Skeletal muscle tissue (tissue), 4 donors: ENCODE results near the gene ITGAD. TPM values are rescaled to one million over a fixed set of nuclear protein-coding genes. Genes with fewer than 3 reads are reported as not detected.

ENCODE experiments used
- H3K27ac ChIP-seq: one replicate; pipeline ENCODE4 v1.7.0; 2013; ENCODE audit warnings: mild to moderate bottlenecking, low read depth, low read length, inconsistent platforms
- H3K27me3 ChIP-seq, 3 donors: one replicate each; pipeline ENCODE4 v1.7.0; 2013; ENCODE audit warnings: low read length in 3 of 3; ENCODE audit not compliant: control insufficient read depth in 3 of 3, insufficient read depth in 3 of 3
- H3K36me3 ChIP-seq, 3 donors: one replicate each; pipeline ENCODE4 v1.7.0; 2013; ENCODE audit warnings: low read length in 3 of 3; ENCODE audit not compliant: control insufficient read depth in 3 of 3, insufficient read depth in 3 of 3
- H3K4me1 ChIP-seq, 3 donors: one replicate each; pipeline ENCODE4 v1.7.0; 2013; ENCODE audit warnings: low read length in 3 of 3, mild to moderate bottlenecking in 3 of 3; ENCODE audit not compliant: control insufficient read depth in 3 of 3, insufficient read depth in 3 of 3
- H3K4me3 ChIP-seq, 3 donors: one replicate each; pipeline ENCODE4 v1.7.0; 2013; ENCODE audit warnings: low read length in 3 of 3
- H3K9ac ChIP-seq, 3 donors: one replicate each; pipeline ENCODE4 v1.7.0; 2013; ENCODE audit warnings: low read length in 3 of 3, mild to moderate bottlenecking in 3 of 3, moderate library complexity in 2 of 3, low read depth in 1 of 3
- H3K9me3 ChIP-seq, 3 donors: one replicate each; pipeline ENCODE4 v1.7.0; 2013; ENCODE audit warnings: low read length in 3 of 3; ENCODE audit not compliant: control insufficient read depth in 3 of 3
- total RNA-seq: library from RNA; depleted of rRNA; stranded (reverse); fragments of >200 nt; gene quantifications from one replicate; pipeline ENCODE4 v1.2.3, GENCODE V29; 2014
- donor health status: Osteomylitis.

ITGAD gene
- total RNA-seq: under 0.01 TPM

DNA sequence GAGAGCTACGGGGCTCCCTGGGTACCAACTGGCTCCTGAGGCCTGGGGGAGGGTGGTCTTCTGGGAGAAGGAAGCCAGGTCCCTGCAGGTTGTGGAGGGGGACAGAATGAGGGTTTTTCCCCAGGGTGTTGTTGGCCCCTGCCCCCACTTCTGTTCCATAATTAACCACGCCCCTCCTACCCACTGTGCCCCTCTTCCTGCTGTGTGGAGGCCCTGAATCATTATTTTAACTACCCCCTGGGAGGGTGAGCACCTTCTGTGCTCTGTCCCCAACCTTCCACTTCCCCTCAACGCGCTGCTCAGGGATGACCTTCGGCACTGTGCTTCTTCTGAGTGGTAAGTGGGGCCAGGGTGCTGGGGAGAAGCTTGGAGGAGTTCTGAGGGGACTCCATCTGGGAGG is at the start of gene ITGAD:
Gene ITGAD, plus strand, starts transcription at position 280 of the 400 bp plus-strand sequence. Its CDS starts 26 bp downstream, at position 306.
- no peaks in the 10 kb centered on the region for H3K36me3 ChIP-seq
- H3K9ac ChIP-seq: no peak within 1 kb of the TSS
- no peaks in the 10 kb centered on the region for H3K9me3 ChIP-seq
- no peaks in the 10 kb centered on the region for H3K4me1 ChIP-seq
- H3K4me3 ChIP-seq: no peak within 1 kb of the TSS
- peaks cover 0 to 13% (median 10%) of the 10 kb centered on the region in 3 donors for H3K27me3 ChIP-seq
- no peak within 1 kb of the TSS for H3K27ac ChIP-seq

DNA sequence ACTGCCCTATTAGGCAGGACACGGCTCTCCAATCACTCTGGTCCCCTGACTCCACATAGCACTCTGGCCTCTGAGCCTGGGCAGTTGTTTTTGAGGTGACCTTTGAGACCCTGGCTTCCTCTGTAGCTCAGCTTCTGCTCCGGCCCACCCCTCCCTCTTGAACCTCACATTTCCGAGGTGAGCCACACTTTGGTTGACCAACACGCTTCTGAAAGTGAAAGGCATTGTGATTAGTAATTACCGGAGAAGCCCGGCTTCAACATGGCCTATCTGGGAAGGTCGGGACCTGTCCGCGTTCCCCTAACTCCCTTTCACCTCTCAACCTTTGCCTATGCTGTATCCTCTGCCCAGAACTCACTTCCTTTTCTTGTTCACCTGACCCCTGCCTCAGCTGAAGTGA is 48.4 kb upstream of the ITGAD start:
- H3K27me3 ChIP-seq: no peaks in the 10 kb centered on the region
- no peak overlapping the region for H3K27ac ChIP-seq
- no peak overlapping the region for H3K4me3 ChIP-seq
- no peaks in the 10 kb centered on the region for H3K4me1 ChIP-seq
- H3K36me3 ChIP-seq: no peaks in the 10 kb centered on the region
- no peaks in the 10 kb centered on the region for H3K9me3 ChIP-seq
- no peak overlapping the region for H3K9ac ChIP-seq

DNA sequence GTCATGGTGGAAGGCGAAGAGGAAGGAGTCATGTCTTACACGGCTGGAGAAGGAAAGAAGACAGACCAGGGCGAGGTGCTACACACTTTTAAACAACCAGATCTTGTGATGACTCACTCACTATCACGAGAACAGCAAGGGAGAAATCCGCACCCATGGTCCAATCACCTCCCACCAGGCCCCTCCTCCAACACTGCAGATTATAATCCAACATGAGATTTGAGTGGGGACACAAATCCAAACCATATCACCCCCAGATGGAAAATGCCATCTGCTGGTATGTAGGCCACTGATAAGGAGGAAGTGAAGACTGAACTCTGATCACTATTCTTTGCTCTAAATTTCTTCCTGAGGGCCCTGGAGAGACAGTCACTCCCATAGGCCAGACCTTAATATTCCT is 45.7 kb upstream of the ITGAD start:
- no peaks in the 10 kb centered on the region for H3K9me3 ChIP-seq
- H3K9ac ChIP-seq: no peak overlapping the region
- no peak overlapping the region for H3K4me3 ChIP-seq
- peaks cover 0 to 2% (median 0%) of the 10 kb centered on the region in 3 donors for H3K27me3 ChIP-seq
- H3K36me3 ChIP-seq: no peaks in the 10 kb centered on the region
- H3K4me1 ChIP-seq: no peaks in the 10 kb centered on the region
- no peak overlapping the region for H3K27ac ChIP-seq

DNA sequence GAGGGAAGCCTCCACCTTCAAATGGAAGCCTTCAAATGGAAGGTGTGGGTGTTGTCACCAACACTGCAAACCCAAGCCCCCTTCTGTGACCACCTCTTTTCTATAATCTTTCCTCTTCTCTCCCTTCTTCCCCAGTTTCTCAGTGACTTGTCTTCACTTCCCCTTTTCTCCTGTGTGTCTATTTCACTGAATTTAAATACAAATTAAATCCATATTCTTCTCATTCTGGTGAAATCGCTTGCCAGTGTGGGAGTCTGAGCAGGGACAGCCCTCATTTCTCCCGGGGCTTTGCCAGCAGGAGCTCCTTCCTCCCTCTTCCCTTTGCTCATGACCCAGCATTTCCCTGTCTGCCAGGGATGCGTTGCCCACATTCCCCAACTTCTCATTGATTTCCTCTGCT is 44.6 kb upstream of the ITGAD start:
- Histone ChIP-seq H3K36me3 (no peaks in the 10 kb centered on the region), H3K4me3 (no peak overlapping the region), H3K9ac (no peak overlapping the region), H3K9me3 (no peaks in the 10 kb centered on the region), H3K4me1 (no peaks in the 10 kb centered on the region), H3K27ac (no peak overlapping the region), H3K27me3 (peaks cover 0 to 2% (median 0%) of the 10 kb centered on the region in 3 donors)

DNA sequence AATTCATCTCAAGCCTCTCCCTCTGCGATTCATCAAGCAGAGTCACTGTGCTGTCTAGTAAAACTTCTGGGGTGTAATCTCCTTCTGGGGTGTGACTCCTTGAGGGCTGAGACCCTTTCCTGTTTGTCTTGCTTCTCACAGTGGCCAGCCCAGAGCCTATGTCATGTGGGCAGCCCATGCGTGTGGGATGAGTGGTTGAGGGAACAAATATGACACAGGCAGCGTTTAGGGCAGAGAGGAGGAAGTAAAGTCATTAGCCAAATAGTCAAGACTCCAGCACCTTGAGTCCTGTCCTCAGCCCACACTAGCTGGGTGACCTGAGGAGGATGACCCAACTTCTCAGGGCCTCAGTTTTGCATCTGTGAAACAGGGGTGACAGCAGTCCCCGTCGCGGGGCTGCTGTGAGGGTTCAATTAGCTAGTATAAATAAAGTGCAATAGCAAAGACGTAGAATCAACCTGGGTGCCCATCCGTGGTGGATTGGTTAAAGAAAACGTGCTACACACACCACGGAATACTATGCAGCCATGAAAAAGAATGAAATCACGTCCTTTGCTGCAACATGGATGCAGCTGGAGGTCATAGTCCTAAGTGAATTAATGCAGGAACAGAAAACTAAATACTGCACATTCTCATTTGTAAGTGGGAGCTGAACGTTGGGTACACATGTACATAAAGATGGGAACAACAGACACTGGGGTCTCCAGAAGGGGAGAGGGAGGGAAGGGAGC is 42.7 kb upstream of the ITGAD start:
- no peaks in the 10 kb centered on the region for H3K9me3 ChIP-seq
- no peak overlapping the region for H3K9ac ChIP-seq
- H3K36me3 ChIP-seq: no peaks in the 10 kb centered on the region
- peaks cover 0 to 2% (median 0%) of the 10 kb centered on the region in 3 donors for H3K27me3 ChIP-seq
- H3K4me3 ChIP-seq: no peak overlapping the region
- no peaks in the 10 kb centered on the region for H3K4me1 ChIP-seq
- H3K27ac ChIP-seq: no peak overlapping the region

DNA sequence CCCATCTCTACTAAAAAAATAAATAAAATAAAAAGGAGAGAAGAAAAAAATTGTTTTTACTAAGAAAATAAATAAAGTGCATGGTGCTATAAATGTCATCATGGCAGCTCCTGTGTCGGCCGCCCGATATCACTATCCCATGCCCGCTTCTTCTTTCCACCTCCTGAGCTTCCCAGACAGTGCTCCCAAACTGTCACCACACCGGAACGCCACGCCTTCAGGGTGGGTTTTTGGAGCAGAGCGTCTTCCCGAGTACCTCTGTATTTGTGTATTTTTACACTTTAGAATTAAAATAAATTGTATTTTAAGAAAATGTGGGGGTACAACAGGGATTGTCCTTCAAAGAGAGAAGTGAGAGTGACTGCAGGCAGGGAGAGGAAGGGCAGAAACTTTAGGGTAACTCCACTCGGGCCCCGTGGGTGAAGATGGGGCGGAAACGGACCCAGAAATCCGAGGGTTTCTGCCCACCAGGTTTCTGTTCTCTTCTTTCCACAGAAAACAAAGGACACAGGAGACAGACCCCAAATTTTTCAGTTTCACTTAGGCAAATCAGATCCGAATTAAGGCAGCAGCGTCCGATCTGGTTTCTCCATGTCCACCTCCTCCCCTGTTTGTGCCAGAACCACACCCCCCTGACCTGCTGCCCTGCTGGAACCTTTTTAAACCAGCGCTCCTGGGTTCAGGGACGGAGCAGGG is 41.7 kb upstream of the ITGAD start:
- Histone ChIP-seq H3K9me3 (no peaks in the 10 kb centered on the region), H3K4me1 (no peaks in the 10 kb centered on the region), H3K27me3 (peaks cover 0 to 2% (median 0%) of the 10 kb centered on the region in 3 donors), H3K27ac (peak overlapping the region; percentile 36), H3K9ac (no peak overlapping the region), H3K36me3 (no peaks in the 10 kb centered on the region), H3K4me3 (no peak overlapping the region)

DNA sequence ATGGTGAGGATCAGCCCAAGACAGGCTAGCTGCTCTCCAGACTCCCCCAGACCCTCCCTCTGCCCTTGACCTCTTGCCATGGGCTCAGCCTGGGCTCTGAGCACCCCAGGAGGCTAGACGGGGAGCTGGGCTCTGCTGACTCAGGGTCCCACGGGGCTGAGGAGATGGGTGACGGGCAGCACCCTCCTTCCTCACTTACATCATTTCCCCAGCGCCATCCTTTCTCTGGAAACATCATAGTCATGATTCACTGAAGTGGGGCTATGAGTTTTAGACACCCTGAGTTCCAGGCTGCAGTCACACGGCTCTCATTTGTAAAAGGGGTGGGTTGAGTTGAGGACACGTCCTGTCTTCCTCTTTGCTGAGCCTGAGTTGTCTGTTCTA is 41.2 kb upstream of the ITGAD start:
- Histone ChIP-seq H3K9ac (no peak overlapping the region), H3K4me1 (peaks cover under 1 to 3% (median 2%) of the 10 kb centered on the region in 3 donors), H3K9me3 (no peaks in the 10 kb centered on the region), H3K27me3 (peaks cover 0 to 2% (median 0%) of the 10 kb centered on the region in 3 donors), H3K4me3 (no peak overlapping the region), H3K36me3 (no peaks in the 10 kb centered on the region), H3K27ac (peak overlapping the region; percentile 36)

DNA sequence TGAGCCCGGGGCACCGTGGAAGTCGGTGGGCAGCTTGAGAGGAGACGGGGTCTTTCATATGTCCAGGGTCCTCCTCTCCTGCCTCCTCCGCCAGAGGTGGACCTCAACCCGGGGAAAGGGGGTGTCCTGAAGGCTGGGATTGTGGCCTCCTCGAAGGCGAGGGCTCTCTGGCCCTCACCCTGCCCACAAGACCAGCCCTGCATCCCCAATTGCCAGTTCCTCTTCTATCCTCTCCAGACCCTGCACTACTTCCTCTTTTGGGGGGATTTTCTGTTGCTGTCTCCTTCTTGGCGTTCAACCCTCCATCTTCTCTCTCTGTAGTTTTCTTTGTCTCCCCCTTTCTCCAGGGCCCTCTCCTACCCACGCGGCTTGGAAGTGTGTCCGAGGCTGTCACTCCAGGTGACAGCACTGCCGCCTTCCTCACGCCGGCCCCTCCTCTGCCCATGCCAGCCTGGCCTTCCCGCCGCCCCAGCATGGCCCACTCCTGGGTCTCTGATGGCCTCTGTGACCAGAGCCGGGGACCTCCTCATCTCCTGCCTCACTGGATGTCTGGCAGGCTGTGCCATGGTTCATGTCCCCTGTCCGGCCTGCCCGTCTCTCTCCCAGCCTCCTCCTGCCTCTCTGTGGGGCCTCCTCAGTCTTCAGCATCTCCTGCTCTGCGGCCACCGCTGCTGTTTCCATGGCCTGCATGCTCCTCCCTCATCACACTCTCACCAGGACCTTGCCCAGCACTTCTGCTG is 40.6 kb upstream of the ITGAD start:
- H3K27me3 ChIP-seq: peaks cover 0 to 2% (median 0%) of the 10 kb centered on the region in 3 donors
- peaks cover 7 to 8% (median 7%) of the 10 kb centered on the region in 3 donors for H3K4me1 ChIP-seq
- H3K36me3 ChIP-seq: no peaks in the 10 kb centered on the region
- H3K27ac ChIP-seq: peak overlapping the region; percentile 36
- H3K9ac ChIP-seq: no peak overlapping the region
- H3K9me3 ChIP-seq: no peaks in the 10 kb centered on the region
- H3K4me3 ChIP-seq: no peak overlapping the region

DNA sequence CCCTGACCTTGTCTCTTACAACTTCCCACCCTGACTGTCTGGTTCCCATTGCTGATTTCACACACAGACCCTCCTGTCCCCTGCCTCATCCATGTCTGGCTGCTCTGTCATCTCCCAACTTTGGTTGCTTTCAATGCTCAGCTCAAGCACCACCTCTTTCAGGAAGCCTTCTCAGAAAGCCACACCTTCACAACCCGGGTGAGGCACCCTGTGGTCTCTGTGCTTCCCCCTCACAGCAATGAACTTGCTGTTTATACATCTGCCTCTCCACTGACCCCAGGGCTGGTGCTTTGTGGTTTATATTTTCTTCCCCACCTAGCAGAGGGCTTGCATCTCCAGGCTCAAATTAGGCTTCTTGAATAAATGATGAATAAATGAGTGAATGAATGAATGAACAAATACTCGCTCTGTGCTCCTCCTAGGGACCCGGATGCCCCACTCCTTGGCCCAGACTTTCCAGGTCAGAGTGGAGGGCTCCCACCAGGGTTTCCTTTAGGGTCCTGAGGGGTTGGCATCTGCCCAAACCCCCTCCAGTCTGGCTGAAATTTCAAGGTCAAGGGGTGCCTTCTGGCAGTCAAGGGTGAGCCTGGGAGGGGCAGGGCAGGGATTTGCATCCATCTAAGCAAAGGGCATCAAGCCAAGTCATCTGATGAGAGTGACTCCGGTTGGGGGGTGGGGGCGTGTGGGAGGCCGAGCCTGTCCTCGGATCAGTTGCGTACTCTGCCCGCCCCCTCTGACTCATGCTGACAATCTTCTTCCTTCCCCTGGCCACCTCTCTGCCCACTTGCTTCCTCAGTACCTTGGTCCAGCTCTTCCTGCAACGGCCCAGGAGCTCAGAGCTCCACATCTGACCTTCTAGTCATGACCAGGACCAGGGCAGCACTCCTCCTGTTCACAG is 38.5 kb upstream of the ITGAD start, which contains the start of gene ITGAX:
Gene ITGAX, plus strand, starts transcription at position 783 of the 898 bp plus-strand sequence. Its CDS starts 79 bp downstream, at position 862.
- Histone ChIP-seq H3K27me3 (peaks cover 0 to 2% (median 0%) of the 10 kb centered on the region in 3 donors), H3K4me3 (no peak within 1 kb of the TSS), H3K9ac (no peak within 1 kb of the TSS), H3K27ac (no peak within 1 kb of the TSS), H3K36me3 (no peaks in the 10 kb centered on the region), H3K9me3 (no peaks in the 10 kb centered on the region), H3K4me1 (peaks cover 13 to 14% (median 14%) of the 10 kb centered on the region in 3 donors)
